ENCODE results near the gene CMTM3.
"Not testable (repeated sequence)": the region's sequence is repeated elsewhere in the genome, so short reads cannot be mapped to it uniquely, and the experiment has no call there.

The CMTM3 gene

DNA sequence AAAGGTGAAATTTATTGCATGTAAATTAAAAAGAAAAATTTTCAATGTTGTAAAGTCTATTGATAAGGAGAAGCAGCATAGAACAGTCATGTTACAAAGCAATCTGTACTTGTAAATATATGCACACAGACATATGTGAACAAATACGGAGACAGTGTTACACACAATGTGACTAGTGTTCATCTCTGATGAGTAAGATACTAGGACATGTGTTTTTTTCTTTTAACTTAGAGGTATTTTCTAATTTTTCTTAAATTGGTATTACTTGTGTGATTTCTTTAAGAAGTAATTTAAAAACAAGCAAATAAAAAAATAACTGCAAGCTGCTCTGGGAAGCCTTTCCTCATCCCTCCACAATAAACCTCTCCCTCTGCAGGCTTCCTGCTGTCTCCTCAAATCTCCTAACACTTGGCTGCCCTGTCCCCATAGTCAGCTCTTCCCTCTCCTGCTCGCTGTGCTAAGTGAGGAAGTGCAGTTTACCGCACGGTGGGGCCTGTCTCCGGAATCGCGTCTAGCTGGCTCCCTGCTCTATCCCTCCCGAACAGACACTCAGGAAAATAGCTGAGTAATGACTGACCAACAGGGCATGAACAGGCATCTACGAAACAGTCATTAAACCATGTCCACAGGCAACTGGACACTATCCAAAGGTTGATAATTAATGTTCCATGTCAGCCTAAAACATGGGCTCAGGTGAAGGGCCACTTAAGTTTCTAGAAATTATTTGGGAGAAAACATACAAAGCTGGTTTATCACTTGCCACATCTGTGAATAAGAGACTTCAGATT is 56.1 kb downstream of the CMTM3 start:
- no peak for DNase-seq (ENCODE audit: low read depth in 2 of 2)

DNA sequence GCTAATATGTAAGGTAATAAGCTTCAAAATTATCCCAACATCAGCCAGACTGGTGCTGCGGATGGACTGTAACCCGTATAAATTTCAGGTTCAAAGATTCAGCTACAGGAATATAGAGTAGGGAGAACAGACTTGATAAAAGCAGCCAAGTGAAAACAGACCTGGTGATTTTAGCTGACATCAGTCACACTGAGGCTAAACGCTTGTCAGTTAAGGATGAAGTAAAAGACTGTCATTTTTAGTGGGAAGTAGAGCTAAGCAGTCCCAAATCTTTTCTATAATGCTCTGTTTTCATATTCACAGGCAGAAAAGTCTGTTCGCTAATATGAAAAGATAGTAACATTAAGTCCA is 56.7 kb downstream of the CMTM3 start:
- DNase-seq (ENCODE audit: low read depth in 2 of 2): no peak

DNA sequence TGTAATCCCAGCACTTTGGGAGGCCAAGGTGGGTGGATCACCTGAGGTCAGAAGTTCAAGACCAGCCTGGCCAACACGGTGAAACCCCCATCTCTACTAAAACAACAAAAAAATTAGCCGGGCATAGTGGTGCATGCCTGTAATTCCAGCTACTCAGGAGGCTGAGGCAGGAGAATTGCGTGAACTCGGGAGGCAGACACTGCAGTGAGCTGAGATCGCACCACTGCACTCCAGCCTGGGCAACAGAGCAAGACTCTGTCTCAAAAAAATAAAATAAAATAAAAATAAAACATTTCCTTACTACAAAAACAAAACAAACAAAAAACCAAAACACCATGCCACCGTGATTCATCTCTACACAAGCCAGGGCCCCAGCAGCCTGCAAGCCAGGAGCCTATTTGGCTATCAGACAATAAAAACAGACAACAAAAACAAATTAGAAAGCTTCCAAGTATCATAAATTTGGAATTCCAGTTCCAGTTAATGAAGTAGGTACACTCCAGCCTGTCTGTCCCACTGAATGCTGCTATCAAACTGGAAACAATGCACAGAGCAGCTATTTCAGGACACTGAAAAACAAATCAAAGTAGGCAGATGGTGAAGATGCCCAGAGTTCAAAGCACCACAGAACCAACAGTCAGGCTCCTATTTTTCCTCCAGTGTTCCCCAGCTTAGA is 57.3 kb downstream of the CMTM3 start:
- DNase-seq (ENCODE audit: low read depth in 2 of 2): not testable (repeated sequence)

DNA sequence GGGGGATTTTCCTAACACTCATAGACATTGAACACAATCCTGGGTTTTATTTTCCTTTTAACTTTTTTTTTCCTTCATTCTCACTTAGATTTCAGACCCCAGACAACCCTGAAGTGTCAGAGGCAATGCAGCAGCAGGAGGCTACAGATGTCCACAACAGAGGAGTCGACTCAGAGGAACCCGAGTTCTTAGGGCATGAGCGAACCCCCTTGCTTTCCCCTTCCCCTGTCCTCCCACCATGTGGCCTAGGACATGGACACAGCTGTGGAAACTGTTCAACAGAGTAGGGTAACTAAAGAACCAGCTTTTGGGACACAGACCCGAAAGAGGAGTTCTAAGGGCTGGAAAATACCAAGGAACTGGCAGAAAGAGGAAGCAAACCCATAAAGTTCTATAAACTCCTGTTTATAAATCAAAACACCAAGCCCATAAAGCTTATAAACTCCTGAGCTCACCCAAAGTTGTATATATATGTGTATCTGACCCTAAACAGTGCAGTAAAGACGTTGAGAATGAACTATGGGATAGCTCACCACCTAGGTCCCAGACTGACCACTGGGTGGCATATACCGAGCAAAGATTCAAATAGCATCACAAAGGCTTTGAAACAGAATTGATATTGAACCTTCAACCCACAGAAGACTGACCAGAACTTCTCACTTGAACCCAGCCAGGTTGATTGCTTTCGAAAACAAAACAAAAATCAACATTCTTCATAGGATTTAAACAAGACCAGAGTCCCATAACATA is 58.1 kb downstream of the CMTM3 start:
- DNase-seq (ENCODE audit: low read depth in 2 of 2): no peak

Measured in stimulated activated CD8-positive, alpha-beta memory T cell treated with anti-CD3 and anti-CD28 coated beads, Interleukin-15, amount 100 ng/mL, for 4 hours (primary cell).